Articular chondrocyte of knee joint (primary cell): ENCODE measurements around the gene HLA-DOA. TPM values are rescaled to one million over a fixed set of nuclear protein-coding genes. Genes with fewer than 3 reads are reported as not detected.

ENCODE experiments used
- total RNA-seq: library from RNA; depleted of rRNA; stranded (reverse); fragments of >200 nt; gene quantifications from 2 replicates; pipeline ENCODE4 v1.2.3, GENCODE V29; 2012

Gene HLA-DOA
- total RNA-seq, result 0.11 TPM in 1 of 2 replicates, not detected in the other

GRCh38 chr6:33008944-33009861 is at the start of gene HLA-DOA:
Gene HLA-DOA (minus strand): TSS chr6:33009591.

GRCh38 chr6:32968093-32968866 is 41.1 kb downstream of the HLA-DOA start, which contains the start of gene BRD2:
Gene BRD2 (plus strand): TSS chr6:32968594. CDS start chr6:32972899, 4,305 bp downstream.

Other genes with a start within 250 kb of the HLA-DOA start
- not detected in 2 replicates for gene HLA-DQB2, start 246.1 kb downstream of the HLA-DOA start, total RNA-seq
- gene HLA-DOB, start 192.6 kb downstream of the HLA-DOA start, total RNA-seq, result 0.32 TPM in 1 of 2 replicates, not detected in the other
- gene TAP2, start 170.9 kb downstream of the HLA-DOA start, total RNA-seq, result 10.5 and 17.1 TPM in 2 replicates
- gene PSMB8, start 165.5 kb downstream of the HLA-DOA start, total RNA-seq, result 58.8 and 68.6 TPM in 2 replicates
- gene TAP1, start 155.9 kb downstream of the HLA-DOA start, total RNA-seq, result 25.0 and 34.9 TPM in 2 replicates
- gene PSMB9, start 155.4 kb downstream of the HLA-DOA start, total RNA-seq, result 19.3 and 23.8 TPM in 2 replicates
- gene HLA-DMB, start 68.6 kb downstream of the HLA-DOA start, total RNA-seq, result 0.11 TPM in 1 of 2 replicates, not detected in the other
- gene HLA-DMA, start 56.5 kb downstream of the HLA-DOA start, total RNA-seq, result 6.0 and 8.6 TPM in 2 replicates
- 133 and 138 TPM in 2 replicates for gene BRD2, start 41.0 kb downstream of the HLA-DOA start, total RNA-seq
- gene HLA-DPA1, start 64.1 kb upstream of the HLA-DOA start, total RNA-seq, result 7.6 and 11.9 TPM in 2 replicates
- gene HLA-DPB1, start 66.4 kb upstream of the HLA-DOA start, total RNA-seq, result 21.0 and 34.6 TPM in 2 replicates
- 0.26 and 0.65 TPM in 2 replicates for gene COL11A2, start 182.9 kb upstream of the HLA-DOA start, total RNA-seq
- 18.2 and 22.6 TPM in 2 replicates for gene RXRB, start 191.1 kb upstream of the HLA-DOA start, total RNA-seq
- 84.9 and 96.4 TPM in 2 replicates for gene SLC39A7, start 191.3 kb upstream of the HLA-DOA start, total RNA-seq
- 3.2 and 3.3 TPM in 2 replicates for gene HSD17B8, start 195.1 kb upstream of the HLA-DOA start, total RNA-seq
- gene RING1, start 198.9 kb upstream of the HLA-DOA start, total RNA-seq, result 23.9 and 25.7 TPM in 2 replicates